Skin epidermis (tissue), 12 donors: ENCODE results near the gene EDNRA.
A peak's percentile ranks its signal among the peaks of the same experiment; 100 is the strongest.

Source experiments
- H3K27ac ChIP-seq, 21 experiments: fragments of 200-600 bp; sonication (generic) in 11 of 21; one replicate each; pipeline ENCODE4 v1.5.0; 2020; ENCODE audit warnings: mild to moderate bottlenecking in 3 of 21, inconsistent platforms in 2 of 21, moderate library complexity in 2 of 21
- H3K4me3 ChIP-seq, 7 experiments: fragments of 200-600 bp; sonication (generic) in 2 of 7; one replicate each; pipeline ENCODE4 v1.5.0; 2020; ENCODE audit warnings: inconsistent platforms in 2 of 7, mild to moderate bottlenecking in 2 of 7, moderate library complexity in 1 of 7

EDNRA gene

GRCh38 chr4:147493307-147493706, 12.4 kb downstream of the EDNRA start:
- Histone ChIP-seq H3K27ac (no peak overlapping the region), H3K4me3 (no peak overlapping the region)

DNA sequence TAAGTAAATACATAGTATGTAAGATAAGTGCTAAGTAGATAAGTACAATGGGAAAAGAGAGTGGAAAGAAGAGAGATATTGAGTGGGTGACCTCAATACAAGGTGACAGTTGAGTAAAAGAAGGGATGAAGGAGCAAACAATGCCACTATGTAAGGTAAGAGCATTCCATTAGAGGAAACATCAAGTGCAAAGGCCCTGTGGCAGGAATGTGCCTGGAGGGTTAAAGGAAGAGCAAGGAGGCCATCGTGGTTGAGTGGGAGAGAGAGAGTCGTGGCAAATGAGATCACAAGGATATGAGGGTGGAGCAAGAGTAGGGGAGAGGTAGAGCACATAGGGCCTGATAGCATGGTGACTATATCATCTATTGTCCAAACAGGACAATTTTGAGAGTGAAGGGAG, 13.4 kb downstream of the EDNRA start:
- no peak overlapping the region for H3K4me3 ChIP-seq
- no peak overlapping the region for H3K27ac ChIP-seq

- H3K27ac ChIP-seq, result no peak overlapping the region
- no peak overlapping the region for H3K4me3 ChIP-seq
Measured at GRCh38 chr4:147496500-147496899, 15.6 kb downstream of the EDNRA start.

DNA sequence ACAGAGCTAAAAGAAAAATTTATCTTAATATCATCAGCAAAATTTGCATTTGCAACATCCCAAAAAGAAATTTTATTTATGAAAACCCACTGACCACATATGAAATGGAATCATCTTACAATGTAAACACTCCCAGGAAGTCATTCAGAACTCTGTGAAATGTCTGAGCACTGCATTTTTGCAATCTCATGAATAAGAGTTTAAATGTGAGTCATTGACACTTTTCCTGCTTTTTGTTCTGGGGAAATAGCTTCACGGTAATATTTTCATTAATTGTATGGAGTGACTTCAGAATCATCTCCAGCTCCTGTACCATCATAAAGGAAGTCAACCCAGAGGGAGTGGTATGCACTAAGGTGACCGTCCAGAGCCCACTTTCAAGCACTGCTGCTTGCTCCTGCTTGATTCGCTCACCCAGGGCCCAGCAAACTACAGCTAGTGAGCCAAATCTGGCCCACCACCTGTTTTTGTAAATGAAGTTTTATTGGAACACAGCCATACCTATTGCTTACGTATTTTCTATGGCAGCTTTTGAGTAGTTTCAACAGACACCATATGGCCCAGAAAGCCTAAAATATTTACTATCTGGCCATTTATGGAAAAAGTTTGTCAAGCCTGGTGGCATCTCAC, 17.2 kb downstream of the EDNRA start:
- Histone ChIP-seq H3K27ac (no peak overlapping the region), H3K4me3 (no peak overlapping the region)

GRCh38 chr4:147508346-147508745, 27.4 kb downstream of the EDNRA start:
- Histone ChIP-seq H3K27ac (no peak overlapping the region), H3K4me3 (no peak overlapping the region)

DNA sequence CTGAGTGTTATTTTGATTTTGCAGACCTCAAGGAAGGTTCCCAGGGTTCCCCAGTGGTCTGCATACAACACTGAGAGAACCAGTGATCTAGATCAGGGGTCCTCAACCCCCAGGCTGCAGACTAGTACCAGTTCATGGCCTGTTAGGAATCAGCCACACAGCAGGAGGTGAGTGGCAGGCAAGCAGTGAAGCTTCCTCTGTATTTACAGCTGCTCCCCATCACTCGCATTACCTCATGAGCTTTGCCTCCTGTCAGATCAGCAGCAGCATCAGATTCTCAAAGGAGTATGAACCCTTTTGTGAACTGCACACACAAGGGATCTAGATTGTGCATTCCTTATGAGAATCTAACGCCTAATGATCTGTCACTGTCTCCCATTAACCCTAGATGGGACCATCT, 28.5 kb downstream of the EDNRA start:
- no peak overlapping the region for H3K4me3 ChIP-seq
- no peak overlapping the region for H3K27ac ChIP-seq

- no peak overlapping the region for H3K4me3 ChIP-seq
- H3K27ac ChIP-seq, result no peak overlapping the region
Measured at GRCh38 chr4:147510962-147511668, 30.2 kb downstream of the EDNRA start.

DNA sequence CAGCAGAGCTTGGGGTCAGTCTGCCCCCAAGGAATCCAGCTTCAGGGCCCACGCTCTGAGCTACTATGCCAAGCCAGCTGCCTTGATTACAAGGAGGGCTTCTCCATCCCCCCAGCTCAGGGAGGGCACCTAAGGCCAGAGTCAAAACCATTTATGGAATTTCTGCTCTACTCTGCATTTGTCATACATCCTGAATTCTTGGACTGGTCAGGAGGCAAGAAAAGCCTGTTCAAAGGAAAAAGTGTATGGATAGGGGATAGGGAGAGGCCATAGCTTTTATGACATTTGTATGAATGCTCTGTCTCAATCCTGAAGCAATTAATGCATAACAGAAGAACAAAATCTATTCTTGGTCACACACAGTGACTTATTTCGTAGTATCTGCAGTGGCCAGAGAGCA, 32.2 kb downstream of the EDNRA start:
- Histone ChIP-seq H3K4me3 (no peak overlapping the region), H3K27ac (peak overlapping the region in 1 of 21 experiments; percentile 30)

- Histone ChIP-seq H3K27ac (no peak overlapping the region), H3K4me3 (no peak overlapping the region)
Measured at GRCh38 chr4:147513952-147514351, 33.1 kb downstream of the EDNRA start.

- H3K27ac ChIP-seq, result no peak overlapping the region
- no peak overlapping the region for H3K4me3 ChIP-seq
Measured at GRCh38 chr4:147515220-147515936, 34.5 kb downstream of the EDNRA start.

GRCh38 chr4:147516133-147516532, 35.2 kb downstream of the EDNRA start:
- Histone ChIP-seq H3K27ac (no peak overlapping the region), H3K4me3 (no peak overlapping the region)

DNA sequence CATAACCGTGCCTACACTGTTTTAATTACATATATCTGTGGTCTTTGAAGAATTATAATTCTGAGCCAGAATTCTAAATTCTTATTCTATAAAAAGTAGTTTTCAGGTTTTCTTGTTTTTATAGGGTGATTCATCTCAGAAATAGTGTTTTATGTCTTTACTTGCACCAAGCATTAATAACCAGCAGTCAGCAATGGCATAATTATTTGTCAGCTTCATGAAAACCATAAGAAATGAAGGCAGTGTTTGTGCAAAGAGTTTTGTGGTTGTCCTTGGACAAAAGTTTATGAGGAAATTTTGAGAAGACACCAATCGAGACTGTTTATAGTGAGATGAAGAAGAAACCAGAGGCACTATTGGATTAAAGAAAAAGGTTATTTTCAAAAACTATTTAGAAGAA, 37.2 kb downstream of the EDNRA start:
- Histone ChIP-seq H3K4me3 (no peak overlapping the region), H3K27ac (peak overlapping the region in 2 of 21 experiments; percentile 7 to 49)

- Histone ChIP-seq H3K4me3 (no peak overlapping the region), H3K27ac (peak overlapping the region in 2 of 21 experiments; percentile 7 to 49)
Measured at GRCh38 chr4:147518846-147519767, 38.2 kb downstream of the EDNRA start.

GRCh38 chr4:147524601-147525000, 43.7 kb downstream of the EDNRA start:
- H3K27ac ChIP-seq, result no peak overlapping the region
- H3K4me3 ChIP-seq, result no peak overlapping the region

- Histone ChIP-seq H3K4me3 (no peak overlapping the region), H3K27ac (no peak overlapping the region)
Measured at GRCh38 chr4:147525494-147526271, 44.8 kb downstream of the EDNRA start.

DNA sequence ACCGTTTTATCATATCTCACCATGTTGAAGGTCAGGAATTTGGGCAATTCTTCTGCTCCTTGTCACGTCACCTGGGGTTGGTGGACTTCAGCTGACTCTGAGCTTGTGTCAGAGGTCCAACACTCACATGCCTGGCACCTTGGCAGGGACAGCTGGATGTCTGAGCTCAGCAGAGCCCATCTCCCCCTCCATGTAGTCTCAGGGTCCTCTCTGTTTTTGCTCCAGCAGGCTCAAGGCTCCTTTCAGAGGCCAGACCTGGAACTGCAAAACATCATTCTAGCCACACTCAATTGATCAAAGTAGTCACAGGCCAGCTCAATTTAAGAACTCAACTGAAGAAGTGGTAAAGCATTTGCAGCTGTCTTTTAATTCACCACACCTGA, 45.4 kb downstream of the EDNRA start:
- Histone ChIP-seq H3K27ac (no peak overlapping the region), H3K4me3 (no peak overlapping the region)

DNA sequence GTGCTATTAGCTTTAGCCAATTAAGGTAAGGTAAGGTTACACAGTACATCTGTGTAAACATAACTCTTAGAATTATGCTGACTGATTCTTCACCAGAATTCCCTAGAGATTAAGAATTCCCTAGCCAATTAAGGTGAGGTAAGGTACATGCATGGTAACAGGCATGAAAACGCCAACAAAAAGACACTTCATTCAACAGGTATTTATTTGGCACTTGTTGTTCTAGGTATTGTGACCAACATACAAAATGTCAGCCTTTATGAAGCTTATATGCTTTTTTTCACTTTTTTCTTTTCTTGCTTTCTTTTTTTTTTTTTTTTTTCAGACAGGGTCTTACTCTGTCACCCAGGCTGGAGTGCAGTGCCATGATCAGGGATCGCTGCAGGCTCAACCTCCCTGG, 47.2 kb downstream of the EDNRA start:
- Histone ChIP-seq H3K27ac (no peak overlapping the region), H3K4me3 (no peak overlapping the region)

DNA sequence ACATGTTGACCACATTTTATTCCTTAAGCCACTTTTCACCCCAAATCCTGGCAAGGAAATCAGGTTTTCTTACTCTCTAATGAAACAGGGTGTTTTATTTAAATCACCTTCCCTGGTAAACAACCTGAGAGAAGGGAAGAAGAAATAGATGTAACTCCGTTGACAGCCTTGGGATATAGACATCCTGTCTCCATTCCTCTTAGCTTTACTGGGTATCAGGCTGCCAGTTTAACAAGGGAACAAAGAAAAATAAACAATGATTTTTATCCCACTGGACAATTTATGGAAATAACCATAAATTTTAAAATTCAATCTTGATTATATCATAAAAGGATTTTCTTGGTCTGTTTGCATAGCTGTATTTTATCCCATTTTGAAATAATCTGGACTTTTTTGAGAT, 49.2 kb downstream of the EDNRA start:
- no peak overlapping the region for H3K4me3 ChIP-seq
- no peak overlapping the region for H3K27ac ChIP-seq

GRCh38 chr4:147530723-147531122, 49.8 kb downstream of the EDNRA start:
- no peak overlapping the region for H3K27ac ChIP-seq

More at GRCh38 chr4:147530723-147531122, 49.8 kb downstream of the EDNRA start:
- H3K4me3 ChIP-seq, result no peak overlapping the region
